ENCODE results near the gene MYB.
"Not testable (repeated sequence)": the region's sequence is repeated elsewhere in the genome, so short reads cannot be mapped to it uniquely, and the experiment has no call there.

GRCh38 chr6:135164387-135164786 is 16.7 kb upstream of the MYB start:
- TF ChIP-seq, protein P1, sequence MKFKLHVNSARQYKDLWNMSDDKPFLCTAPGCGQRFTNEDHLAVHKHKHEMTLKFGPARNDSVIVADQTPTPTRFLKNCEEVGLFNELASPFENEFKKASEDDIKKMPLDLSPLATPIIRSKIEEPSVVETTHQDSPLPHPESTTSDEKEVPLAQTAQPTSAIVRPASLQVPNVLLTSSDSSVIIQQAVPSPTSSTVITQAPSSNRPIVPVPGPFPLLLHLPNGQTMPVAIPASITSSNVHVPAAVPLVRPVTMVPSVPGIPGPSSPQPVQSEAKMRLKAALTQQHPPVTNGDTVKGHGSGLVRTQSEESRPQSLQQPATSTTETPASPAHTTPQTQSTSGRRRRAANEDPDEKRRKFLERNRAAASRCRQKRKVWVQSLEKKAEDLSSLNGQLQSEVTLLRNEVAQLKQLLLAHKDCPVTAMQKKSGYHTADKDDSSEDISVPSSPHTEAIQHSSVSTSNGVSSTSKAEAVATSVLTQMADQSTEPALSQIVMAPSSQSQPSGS (CRISPR knock-in tag; IDR thresholded peaks at IDR 0.05; ENCODE audit: borderline replicate concordance, low read depth): not testable (repeated sequence)
- TF ChIP-seq ZNF396 (CRISPR knock-in tag; IDR thresholded peaks at IDR 0.05; ENCODE audit: borderline replicate concordance); CTCF (IDR thresholded peaks at IDR 0.05); CREB1 (CRISPR knock-in tag; IDR thresholded peaks at IDR 0.05); FOXJ3 (CRISPR knock-in tag; IDR thresholded peaks at IDR 0.05; ENCODE audit: borderline replicate concordance); PREB (CRISPR knock-in tag; IDR thresholded peaks at IDR 0.05; ENCODE audit: borderline replicate concordance); SMAD4 (CRISPR knock-in tag; IDR thresholded peaks at IDR 0.05); JUN (CRISPR knock-in tag; IDR thresholded peaks at IDR 0.05); ESRRA (CRISPR knock-in tag; IDR thresholded peaks at IDR 0.05; ENCODE audit: borderline replicate concordance): not testable (repeated sequence)
- TF ChIP-seq, protein P2, sequence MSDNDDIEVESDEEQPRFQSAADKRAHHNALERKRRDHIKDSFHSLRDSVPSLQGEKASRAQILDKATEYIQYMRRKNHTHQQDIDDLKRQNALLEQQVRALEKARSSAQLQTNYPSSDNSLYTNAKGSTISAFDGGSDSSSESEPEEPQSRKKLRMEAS (CRISPR knock-in tag; IDR thresholded peaks at IDR 0.05): not testable (repeated sequence)

Measured in WTC11 (cell line).